Tibial nerve (tissue), 4 donors: ENCODE results near the gene KRT2.

Experiments used
- CTCF ChIP-seq, 5 experiments: fragments of 200-600 bp in 3 of 5; fragments of 450-650 bp in 2 of 5; sonication (generic) in 3 of 5; IDR thresholded peaks; one replicate each; pipeline ENCODE4 v1.5.1; 2016 to 2019; ENCODE audit warnings: antibody characterized with exemption in 5 of 5, mild to moderate bottlenecking in 3 of 5, moderate library complexity in 2 of 5
- EP300 ChIP-seq, 2 donors: sonication (generic); formaldehyde crosslinking; IDR thresholded peaks; one replicate each; pipeline ENCODE4 v1.6.1; 2017; ENCODE audit warnings: antibody characterized with exemption in 2 of 2, mild to moderate bottlenecking in 1 of 2
- POLR2A ChIP-seq, 2 donors: fragments of 450-650 bp; IDR thresholded peaks; one replicate each; pipeline ENCODE4 v1.6.1; 2017; ENCODE audit warnings: antibody characterized with exemption in 2 of 2, mild to moderate bottlenecking in 2 of 2, moderate library complexity in 2 of 2

- TF ChIP-seq CTCF (IDR thresholded peaks at IDR 0.05) (no peak), POLR2A (IDR thresholded peaks at IDR 0.05) (no peak), EP300 (IDR thresholded peaks at IDR 0.05) (no peak)
These were observed 8.6 kb downstream of the KRT2 start for GRCh38 chr12:52643233-52644077.
